Measurements from ENCODE around the gene PLXNA4. TPM values are rescaled to one million over a fixed set of nuclear protein-coding genes. Genes with fewer than 3 reads are reported as not detected.

Gene PLXNA4
- total and polyA plus RNA-seq, 8 donors: 1.9 to 6.6 (median 3.4) TPM

GRCh38 chr7:132402096-132402495 is 174.2 kb downstream of the PLXNA4 start:
- no peak overlapping the region for H3K4me3 ChIP-seq
- H3K27ac ChIP-seq: no peak overlapping the region
- DNase-seq (no peak), ATAC-seq (no peak)
- no peaks in the 10 kb centered on the region for H3K4me1 ChIP-seq
- intact Hi-C loops (cut with DNase I): no loop called here
- TF ChIP-seq CTCF (IDR thresholded peaks at IDR 0.05): no peak
- H3K9me3 ChIP-seq: no peaks in the 10 kb centered on the region
- no peaks in the 10 kb centered on the region for H3K36me3 ChIP-seq
- H3K27me3 ChIP-seq: no peaks in the 10 kb centered on the region

- no peak overlapping the region for H3K27ac ChIP-seq
- no peak for TF ChIP-seq CTCF (IDR thresholded peaks at IDR 0.05)
- peak; percentile 15 for ATAC-seq
These were observed 175.6 kb downstream of the PLXNA4 start for GRCh38 chr7:132400561-132401142.

GRCh38 chr7:132399367-132399766 is 176.9 kb downstream of the PLXNA4 start:
- Histone ChIP-seq H3K27me3 (peaks cover 0 to 9% of the 10 kb centered on the region in 2 donors), H3K9me3 (no peaks in the 10 kb centered on the region), H3K4me1 (peaks cover 0 to 3% of the 10 kb centered on the region in 2 donors), H3K27ac (no peak overlapping the region), H3K4me3 (no peak overlapping the region), H3K36me3 (no peaks in the 10 kb centered on the region)
- DNase-seq (no peak), ATAC-seq (no peak)
- no peak for TF ChIP-seq CTCF (IDR thresholded peaks at IDR 0.05)
- intact Hi-C loops (cut with DNase I): no loop called here

More at GRCh38 chr7:132400561-132401142, 175.6 kb downstream of the PLXNA4 start:
- Histone ChIP-seq H3K9me3 (no peaks in the 10 kb centered on the region), H3K36me3 (no peaks in the 10 kb centered on the region), H3K4me1 (no peaks in the 10 kb centered on the region), H3K27me3 (no peaks in the 10 kb centered on the region), H3K4me3 (no peak overlapping the region)
- DNase-seq: no peak
- intact Hi-C loops (cut with DNase I): no loop called here

GRCh38 chr7:132398253-132398925 is 177.9 kb downstream of the PLXNA4 start:
- Histone ChIP-seq H3K27me3 (peaks cover 0 to 9% of the 10 kb centered on the region in 2 donors), H3K4me1 (peaks cover 0 to 6% of the 10 kb centered on the region in 2 donors), H3K4me3 (no peak overlapping the region), H3K9me3 (no peaks in the 10 kb centered on the region), H3K27ac (no peak overlapping the region), H3K36me3 (no peaks in the 10 kb centered on the region)
- no peak for ATAC-seq
- DNase-seq: no peak
- TF ChIP-seq CTCF (IDR thresholded peaks at IDR 0.05): no peak
- intact Hi-C loops (cut with DNase I): no loop called here

- no peak for TF ChIP-seq CTCF (IDR thresholded peaks at IDR 0.05)
- no peak overlapping the region for H3K27ac ChIP-seq
- peaks cover 0 to 6% of the 10 kb centered on the region in 2 donors for H3K4me1 ChIP-seq
- intact Hi-C loops (cut with DNase I): no loop called here
- no peaks in the 10 kb centered on the region for H3K9me3 ChIP-seq
- H3K27me3 ChIP-seq: peaks cover 0 to 9% of the 10 kb centered on the region in 2 donors
- DNase-seq (no peak), ATAC-seq (no peak)
- no peak overlapping the region for H3K4me3 ChIP-seq
- H3K36me3 ChIP-seq: no peaks in the 10 kb centered on the region
These were observed 179.2 kb downstream of the PLXNA4 start for GRCh38 chr7:132397070-132397469.
